KMS-11 (cell line): ENCODE results near the gene NDUFB2.

ENCODE experiments used
- H2AFZ ChIP-seq: fragments of 200-600 bp; sonication (generic); 2 replicates; pipeline ENCODE4 v1.6.1; 2016; ENCODE audit warnings: antibody characterized with exemption, mixed run types, low read depth
- H3K27ac ChIP-seq: fragments of 200-600 bp; sonication (generic); 2 replicates; pipeline ENCODE4 v1.6.1; 2016; ENCODE audit warnings: mild to moderate bottlenecking, mixed run types
- H3K27me3 ChIP-seq: fragments of 200-600 bp; sonication (generic); 2 replicates; pipeline ENCODE4 v1.6.1; 2017; ENCODE audit warnings: mild to moderate bottlenecking, low read depth, mixed run types, moderate library complexity; ENCODE audit not compliant: insufficient read depth
- H3K36me3 ChIP-seq: fragments of 200-600 bp; sonication (generic); 2 replicates; pipeline ENCODE4 v1.6.1; 2017; ENCODE audit warnings: mild to moderate bottlenecking, mixed run types; ENCODE audit not compliant: insufficient read depth
- H3K4me1 ChIP-seq: fragments of 200-600 bp; sonication (generic); 2 replicates; pipeline ENCODE4 v1.6.1; 2016; ENCODE audit warnings: mild to moderate bottlenecking, low read depth, mixed run types; ENCODE audit not compliant: poor library complexity, severe bottlenecking
- H3K4me2 ChIP-seq: fragments of 200-600 bp; sonication (generic); 2 replicates; pipeline ENCODE4 v1.7.0; 2016; ENCODE audit warnings: mild to moderate bottlenecking, mixed run types
- H3K4me3 ChIP-seq: fragments of 200-600 bp; sonication (generic); IDR thresholded peaks from 2 replicates; pipeline ENCODE4 v1.6.1; 2017; ENCODE audit warnings: low read depth, low read length, mixed read lengths; ENCODE audit not compliant: insufficient read depth
- H3K79me2 ChIP-seq: fragments of 200-600 bp; sonication (generic); 2 replicates; pipeline ENCODE4 v1.6.1; 2016; ENCODE audit warnings: low read depth, mixed run types; ENCODE audit not compliant: insufficient read depth
- H3K9ac ChIP-seq: fragments of 200-600 bp; sonication (generic); 2 replicates; pipeline ENCODE4 v1.6.1; 2016; ENCODE audit warnings: mild to moderate bottlenecking, mixed run types
- H4K20me1 ChIP-seq: fragments of 200-600 bp; sonication (generic); 2 replicates; pipeline ENCODE4 v1.6.1; 2016; ENCODE audit warnings: mild to moderate bottlenecking, mixed run types; ENCODE audit not compliant: insufficient read depth
- TF ChIP-seq, protein P1 (sequence below): fragments of 200-600 bp; sonication (generic); conservative IDR thresholded peaks from 2 replicates; pipeline ENCODE4 v1.6.1; 2017; ENCODE audit warnings: low read depth, mild to moderate bottlenecking, antibody characterized with exemption, low read length, moderate library complexity, mixed read lengths

The NDUFB2 gene

DNA sequence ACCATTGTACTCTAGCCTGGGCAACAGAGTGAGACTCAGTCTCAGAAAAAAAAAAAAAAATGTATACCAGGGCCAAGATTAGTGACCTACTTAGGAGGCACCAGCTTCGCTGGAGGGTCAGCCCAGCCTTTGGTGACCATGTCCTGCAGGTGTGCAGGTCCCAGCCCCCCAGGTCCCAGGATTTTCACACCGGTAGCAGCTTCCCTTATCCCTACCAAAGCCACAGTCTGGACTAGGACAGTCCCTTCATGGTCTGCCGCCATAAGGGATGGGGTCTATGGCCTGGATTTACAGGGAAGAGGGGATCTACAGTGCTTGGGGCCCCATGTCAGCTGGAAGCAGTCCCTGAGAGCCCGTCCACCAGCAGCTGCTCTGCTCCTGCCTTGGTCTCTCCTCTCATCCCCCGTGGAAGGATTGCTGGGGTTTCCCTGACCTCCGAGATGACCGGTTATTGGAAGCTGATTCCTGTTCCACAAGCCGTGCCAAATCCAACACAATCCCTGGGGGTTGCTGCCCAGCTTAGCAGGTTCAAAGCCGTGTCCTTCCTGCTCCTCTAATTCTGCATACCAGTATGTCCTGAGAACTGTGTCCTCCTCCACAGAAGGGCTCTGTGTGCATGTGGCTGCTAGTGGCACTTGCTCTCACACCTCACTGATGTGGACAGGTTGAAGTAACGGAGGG is 11.0 kb upstream of the NDUFB2 start:
- H3K4me2 ChIP-seq = no peak overlapping the region
- H4K20me1 ChIP-seq = no peaks in the 10 kb centered on the region
- TF ChIP-seq, protein P1, sequence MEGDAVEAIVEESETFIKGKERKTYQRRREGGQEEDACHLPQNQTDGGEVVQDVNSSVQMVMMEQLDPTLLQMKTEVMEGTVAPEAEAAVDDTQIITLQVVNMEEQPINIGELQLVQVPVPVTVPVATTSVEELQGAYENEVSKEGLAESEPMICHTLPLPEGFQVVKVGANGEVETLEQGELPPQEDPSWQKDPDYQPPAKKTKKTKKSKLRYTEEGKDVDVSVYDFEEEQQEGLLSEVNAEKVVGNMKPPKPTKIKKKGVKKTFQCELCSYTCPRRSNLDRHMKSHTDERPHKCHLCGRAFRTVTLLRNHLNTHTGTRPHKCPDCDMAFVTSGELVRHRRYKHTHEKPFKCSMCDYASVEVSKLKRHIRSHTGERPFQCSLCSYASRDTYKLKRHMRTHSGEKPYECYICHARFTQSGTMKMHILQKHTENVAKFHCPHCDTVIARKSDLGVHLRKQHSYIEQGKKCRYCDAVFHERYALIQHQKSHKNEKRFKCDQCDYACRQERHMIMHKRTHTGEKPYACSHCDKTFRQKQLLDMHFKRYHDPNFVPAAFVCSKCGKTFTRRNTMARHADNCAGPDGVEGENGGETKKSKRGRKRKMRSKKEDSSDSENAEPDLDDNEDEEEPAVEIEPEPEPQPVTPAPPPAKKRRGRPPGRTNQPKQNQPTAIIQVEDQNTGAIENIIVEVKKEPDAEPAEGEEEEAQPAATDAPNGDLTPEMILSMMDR = no peak
- no peak overlapping the region for H3K9ac ChIP-seq
- H3K79me2 ChIP-seq = no peaks in the 10 kb centered on the region
- H3K36me3 ChIP-seq = no peaks in the 10 kb centered on the region
- no peaks in the 10 kb centered on the region for H3K4me1 ChIP-seq
- no peak overlapping the region for H3K4me3 ChIP-seq
- H3K27me3 ChIP-seq = no peaks in the 10 kb centered on the region
- H3K27ac ChIP-seq = no peak overlapping the region
- H2AFZ ChIP-seq = no peak overlapping the region

DNA sequence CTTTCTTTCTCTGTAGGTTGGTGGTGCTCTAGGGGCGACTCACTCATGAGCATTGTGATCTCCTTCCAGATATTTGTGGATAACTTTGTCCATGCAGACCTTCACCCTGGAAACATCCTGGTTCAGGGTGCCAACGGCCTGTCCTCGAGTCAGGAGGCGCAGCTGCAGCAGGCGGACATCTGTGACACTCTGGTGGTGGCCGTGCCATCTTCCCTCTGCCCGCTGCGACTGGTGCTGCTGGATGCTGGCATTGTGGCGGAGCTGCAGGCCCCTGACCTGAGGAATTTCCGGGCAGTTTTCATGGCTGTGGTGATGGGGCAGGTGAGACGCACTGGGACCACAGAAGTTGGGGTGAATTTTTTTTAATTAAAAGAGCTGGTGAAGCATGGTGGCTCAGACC is 9.6 kb upstream of the NDUFB2 start:
- Histone ChIP-seq H3K27ac (no peak overlapping the region), H3K4me2 (no peak overlapping the region), H2AFZ (no peak overlapping the region), H3K27me3 (no peaks in the 10 kb centered on the region), H3K4me3 (no peak overlapping the region), H3K79me2 (no peaks in the 10 kb centered on the region), H3K9ac (no peak overlapping the region), H3K36me3 (no peaks in the 10 kb centered on the region), H4K20me1 (no peaks in the 10 kb centered on the region), H3K4me1 (no peaks in the 10 kb centered on the region)
- TF ChIP-seq, protein P1 = no peak

DNA sequence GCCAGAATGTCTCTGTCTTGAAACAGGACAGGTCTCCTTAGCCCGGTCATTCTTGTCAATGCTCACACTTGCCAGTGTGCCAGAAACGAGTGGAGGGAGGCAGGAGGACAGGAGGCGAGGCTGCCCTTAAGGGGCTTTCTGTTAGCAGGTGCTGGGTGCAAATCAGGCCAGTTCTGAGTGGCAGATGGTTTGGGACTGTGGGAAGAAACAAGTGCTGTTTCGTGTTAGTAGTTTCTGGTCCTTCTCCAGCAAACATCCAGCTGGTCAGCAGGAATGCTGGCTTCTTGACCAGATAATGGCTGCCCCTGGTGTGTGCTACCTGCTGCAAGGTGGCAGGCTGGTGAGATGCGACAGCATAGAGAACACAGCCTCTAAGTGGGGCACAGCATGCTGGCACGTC is 8.2 kb upstream of the NDUFB2 start:
- no peak overlapping the region for H2AFZ ChIP-seq
- no peak overlapping the region for H3K9ac ChIP-seq
- TF ChIP-seq, protein P1 = no peak
- no peak overlapping the region for H3K4me2 ChIP-seq
- no peaks in the 10 kb centered on the region for H3K36me3 ChIP-seq
- no peak overlapping the region for H3K27ac ChIP-seq
- H3K27me3 ChIP-seq = no peaks in the 10 kb centered on the region
- H3K4me3 ChIP-seq = no peak overlapping the region
- H4K20me1 ChIP-seq = no peaks in the 10 kb centered on the region
- H3K4me1 ChIP-seq = no peaks in the 10 kb centered on the region
- no peaks in the 10 kb centered on the region for H3K79me2 ChIP-seq

DNA sequence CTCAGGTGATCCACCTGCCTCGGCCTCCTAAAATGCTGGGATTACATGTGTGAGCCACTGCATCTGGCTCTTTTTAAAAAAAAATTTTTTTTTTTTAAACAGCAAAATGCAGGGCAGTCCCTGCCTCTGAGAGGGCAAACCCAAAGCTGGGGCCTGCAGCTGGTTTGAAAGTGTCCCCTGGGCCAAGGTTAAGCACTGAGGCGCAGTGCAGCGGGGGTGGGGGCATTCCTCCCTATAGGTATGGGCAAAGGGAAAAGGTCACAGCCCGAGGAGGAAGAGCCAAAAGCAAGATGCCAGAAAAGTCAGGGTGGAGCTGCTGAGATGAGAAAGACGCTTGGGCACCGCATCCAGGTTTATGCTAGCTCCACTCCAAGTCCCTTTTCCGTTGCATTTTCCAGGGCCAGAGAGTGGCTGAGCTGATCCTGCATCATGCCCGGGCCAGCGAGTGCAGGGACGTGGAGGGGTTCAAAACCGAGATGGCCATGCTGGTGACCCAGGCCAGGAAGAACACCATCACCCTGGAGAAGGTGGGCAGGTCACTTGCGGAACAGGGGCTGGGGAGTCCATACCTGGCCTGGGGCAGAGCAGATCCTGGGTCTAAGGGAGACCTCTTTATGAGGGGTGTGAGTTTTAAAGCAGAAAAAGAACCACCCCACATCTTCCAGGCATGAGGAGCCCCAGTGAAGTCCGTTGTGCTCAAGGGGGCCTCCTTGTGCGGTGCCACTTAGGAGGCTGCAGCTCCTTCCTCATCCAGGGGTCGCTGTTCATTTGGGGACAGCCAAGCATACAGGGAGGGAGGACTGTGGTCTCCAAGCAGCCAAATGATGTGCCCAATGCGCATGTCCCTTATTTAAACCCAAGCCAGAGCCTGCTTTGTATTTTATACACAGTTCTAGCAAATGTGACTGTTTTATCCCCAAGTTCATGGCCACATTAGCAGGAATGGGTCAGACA is 7.0 kb upstream of the NDUFB2 start:
- TF ChIP-seq, protein P1 = no peak
- Histone ChIP-seq H3K9ac (no peak overlapping the region), H3K27ac (no peak overlapping the region), H3K4me1 (no peaks in the 10 kb centered on the region), H3K4me2 (no peak overlapping the region), H3K36me3 (no peaks in the 10 kb centered on the region), H4K20me1 (no peaks in the 10 kb centered on the region), H2AFZ (no peak overlapping the region), H3K4me3 (no peak overlapping the region), H3K79me2 (no peaks in the 10 kb centered on the region), H3K27me3 (no peaks in the 10 kb centered on the region)
